GM21423 (cell line): Measurements from ENCODE around the gene SIX5.

Experiments used
- ATAC-seq: cut with Tn5 transposase; IDR thresholded peaks from one replicate; pipeline ENCODE4 v1.9.1; 2021; ENCODE audit warnings: mild to moderate bottlenecking, moderate library complexity; ENCODE audit not compliant: unreplicated experiment

The SIX5 gene

DNA sequence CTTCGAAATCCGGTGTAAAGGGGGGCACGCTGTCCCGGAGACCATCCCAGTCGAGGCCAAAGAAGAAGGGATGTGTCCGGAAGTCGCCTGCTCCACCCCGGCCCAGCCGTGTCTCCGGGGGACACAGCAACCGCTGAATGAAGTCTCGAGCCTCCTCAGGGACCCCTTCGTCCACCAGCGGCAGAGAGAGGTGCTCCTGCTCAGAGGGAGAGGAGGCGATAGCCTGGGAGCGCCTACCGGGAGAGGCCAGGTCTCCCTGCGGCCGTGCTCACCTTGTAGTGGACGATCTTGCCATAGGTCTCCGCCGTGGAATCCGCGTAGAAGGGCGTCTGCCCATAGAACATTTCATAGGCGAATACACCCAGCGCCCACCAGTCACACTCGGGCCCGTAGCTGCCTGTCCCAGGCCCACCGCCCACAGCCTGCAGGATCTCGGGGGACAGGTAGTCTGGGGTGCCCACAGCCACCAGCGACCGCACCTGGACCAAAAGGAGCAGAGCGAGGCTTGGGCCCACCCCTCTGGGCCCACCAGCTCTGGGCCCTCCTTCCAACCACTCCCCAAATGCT lies 8.4 kb upstream of the SIX5 start:
- ATAC-seq = no peak

DNA sequence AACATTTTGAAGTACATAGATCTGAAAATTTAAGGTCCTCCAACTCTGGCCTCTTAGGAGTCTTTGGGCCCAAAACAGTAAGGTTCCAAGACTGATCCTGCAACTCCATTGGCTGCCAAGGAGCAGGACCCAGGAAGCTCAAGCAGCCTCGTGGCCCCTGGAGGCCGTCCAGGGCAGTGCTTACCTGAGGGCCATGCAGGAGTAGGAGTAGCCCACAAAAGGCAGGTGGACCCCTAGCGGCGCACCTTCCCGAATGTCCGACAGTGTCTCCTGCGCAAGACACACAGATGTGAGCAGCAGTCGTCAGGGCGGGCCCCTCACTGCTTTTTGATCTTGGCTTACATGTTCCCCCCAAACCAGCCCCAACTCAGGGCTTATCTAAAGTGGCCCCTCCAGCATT lies 5.7 kb upstream of the SIX5 start:
- ATAC-seq = no peak

DNA sequence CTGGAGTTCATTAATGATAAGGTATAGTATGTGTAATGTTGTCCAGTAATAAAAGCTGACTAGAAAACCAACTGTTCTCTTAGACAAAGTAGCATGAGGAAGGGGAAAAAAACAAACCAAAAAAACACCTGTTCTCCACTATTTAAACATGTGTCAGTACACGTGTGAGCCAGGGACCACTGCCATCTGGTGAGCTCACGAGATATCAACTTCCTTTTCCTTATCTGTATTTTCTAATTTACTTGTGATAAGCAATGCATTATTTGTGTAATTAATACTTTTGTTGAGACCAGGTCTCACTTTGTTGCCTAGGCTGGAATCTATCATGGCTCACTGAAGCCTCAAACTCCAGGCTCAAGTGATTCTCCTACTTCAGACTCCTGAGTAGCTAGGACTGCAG lies 4.3 kb upstream of the SIX5 start:
- ATAC-seq = no peak

DNA sequence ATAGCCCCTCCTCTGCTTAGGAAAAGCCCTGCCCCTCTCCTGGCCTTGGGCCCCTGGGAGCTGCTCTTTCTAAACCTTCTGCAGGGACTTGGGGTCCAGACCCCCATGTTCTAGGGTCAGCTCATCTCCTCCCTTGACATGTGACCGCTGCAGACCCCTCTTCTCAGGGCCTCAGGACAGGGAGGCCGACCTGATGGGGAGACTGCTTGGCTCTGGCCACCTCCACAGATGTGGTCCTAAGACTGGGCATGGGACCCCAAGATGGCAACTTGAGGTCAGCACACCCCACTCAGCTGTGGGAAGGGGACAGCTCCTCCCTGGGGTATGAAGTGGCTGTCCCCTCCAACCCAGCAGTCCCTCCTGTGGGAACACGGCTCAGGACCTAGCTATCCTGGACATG lies 3.9 kb upstream of the SIX5 start:
- ATAC-seq = no peak

DNA sequence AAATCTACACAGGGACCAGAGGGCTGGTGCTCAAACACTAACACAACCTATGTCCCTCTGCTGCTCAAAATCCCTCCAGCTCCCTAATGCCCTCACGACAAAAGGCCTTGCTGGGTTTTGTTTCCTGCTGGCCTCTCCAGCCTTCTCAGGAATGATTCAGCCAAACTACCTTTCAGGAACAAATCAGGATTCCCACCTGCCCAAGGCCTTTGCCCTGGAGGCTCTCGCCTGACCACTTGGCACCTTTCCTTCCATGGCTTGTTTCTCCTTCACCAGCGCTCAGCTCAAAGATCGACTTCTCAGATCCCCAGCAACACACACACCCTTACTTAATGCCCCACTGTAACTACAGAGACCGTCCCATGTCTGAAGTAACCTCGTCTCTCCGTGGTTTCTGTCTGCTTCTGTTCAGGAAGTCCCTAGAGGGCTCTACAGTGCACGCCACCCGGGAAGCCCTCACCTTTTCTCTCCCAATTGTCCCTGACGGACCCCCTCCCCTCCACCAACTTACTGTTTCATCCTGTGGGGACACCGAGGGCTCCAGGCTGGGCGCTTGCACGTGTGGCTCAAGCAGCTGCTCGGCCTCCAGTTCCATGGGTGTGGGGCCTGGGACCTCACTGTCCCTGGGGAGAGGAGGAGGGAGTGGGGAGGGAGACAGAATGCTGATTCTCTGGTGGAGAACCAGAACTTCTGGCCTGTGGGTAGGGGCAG lies 3.2 kb upstream of the SIX5 start:
- ATAC-seq = no peak

DNA sequence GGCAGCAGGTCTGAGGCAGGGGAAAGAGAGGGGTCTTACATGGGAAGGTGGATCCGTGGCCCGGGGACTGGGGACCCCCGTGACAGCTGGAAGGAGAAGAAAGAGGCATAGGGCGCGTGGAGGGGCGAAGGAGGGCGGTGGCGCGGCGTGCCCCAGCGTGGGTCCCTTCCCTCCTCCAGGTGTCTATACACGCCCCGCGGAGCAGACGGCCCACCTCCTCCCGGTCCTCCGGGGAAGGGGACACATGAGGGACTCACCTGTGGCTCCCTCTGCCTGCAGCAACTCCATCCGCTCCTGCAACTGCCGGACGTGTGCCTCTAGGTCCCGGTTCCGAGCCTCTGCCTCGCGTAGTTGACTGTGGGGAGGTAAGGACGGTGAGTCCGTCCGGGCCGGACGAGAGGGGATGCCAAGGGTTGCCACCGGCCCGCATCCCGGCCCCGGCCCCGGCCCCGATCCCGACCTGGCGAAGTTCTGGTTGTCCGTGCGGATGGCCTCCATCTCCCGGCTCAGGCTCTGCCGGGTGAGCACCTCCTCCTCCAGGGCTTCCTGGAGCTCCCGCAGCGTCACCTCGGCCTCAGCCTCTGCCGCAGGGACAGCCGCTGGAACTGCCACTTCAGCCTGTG lies 2.4 kb upstream of the SIX5 start:
- ATAC-seq = no peak

DNA sequence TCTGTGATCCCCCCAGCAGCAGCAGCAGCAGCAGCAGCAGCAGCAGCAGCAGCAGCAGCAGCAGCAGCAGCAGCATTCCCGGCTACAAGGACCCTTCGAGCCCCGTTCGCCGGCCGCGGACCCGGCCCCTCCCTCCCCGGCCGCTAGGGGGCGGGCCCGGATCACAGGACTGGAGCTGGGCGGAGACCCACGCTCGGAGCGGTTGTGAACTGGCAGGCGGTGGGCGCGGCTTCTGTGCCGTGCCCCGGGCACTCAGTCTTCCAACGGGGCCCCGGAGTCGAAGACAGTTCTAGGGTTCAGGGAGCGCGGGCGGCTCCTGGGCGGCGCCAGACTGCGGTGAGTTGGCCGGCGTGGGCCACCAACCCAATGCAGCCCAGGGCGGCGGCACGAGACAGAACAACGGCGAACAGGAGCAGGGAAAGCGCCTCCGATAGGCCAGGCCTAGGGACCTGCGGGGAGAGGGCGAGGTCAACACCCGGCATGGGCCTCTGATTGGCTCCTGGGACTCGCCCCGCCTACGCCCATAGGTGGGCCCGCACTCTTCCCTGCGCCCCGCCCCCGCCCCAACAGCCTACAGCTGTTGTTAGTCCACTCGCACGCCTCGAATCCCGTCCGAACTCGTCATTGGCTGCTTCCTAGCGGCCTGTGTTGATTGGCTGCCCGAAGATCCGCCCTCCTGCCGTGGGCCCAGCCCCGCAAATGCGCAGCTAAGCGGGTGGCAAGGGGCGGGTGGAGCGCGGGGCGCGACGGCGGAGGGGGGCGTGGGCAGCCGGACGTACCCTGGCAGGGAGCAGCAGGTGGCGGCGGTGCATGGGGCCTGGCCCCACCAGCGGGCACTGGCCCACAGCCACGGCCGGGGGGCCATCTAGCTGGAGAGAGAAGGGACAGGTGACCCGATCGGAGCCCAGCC lies 1.4 kb upstream of the SIX5 start:
- ATAC-seq = peak; percentile 42

DNA sequence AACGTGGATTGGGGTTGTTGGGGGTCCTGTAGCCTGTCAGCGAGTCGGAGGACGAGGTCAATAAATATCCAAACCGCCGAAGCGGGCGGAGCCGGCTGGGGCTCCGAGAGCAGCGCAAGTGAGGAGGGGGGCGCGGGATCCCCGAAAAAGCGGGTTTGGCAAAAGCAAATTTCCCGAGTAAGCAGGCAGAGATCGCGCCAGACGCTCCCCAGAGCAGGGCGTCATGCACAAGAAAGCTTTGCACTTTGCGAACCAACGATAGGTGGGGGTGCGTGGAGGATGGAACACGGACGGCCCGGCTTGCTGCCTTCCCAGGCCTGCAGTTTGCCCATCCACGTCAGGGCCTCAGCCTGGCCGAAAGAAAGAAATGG lies 754 bp upstream of the SIX5 start:
- ATAC-seq = peak; percentile 11

DNA sequence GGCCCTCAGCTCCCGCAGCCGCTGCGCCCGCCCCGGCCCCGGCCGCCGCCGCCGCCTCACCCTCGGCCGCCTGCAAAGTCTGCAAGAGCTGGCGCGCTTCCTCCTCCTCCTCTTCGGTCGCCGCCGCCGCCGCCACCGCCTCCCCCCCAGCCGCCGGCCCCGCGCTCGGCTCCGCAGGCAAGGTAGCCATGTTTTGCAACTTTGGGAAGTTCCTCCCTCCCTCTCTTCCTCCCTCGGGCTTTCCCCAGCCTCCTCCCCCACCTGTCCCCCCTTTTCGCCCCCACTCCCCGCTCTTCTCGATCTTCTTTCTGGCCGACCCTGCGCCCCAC lies 433 bp downstream of the SIX5 start:
- ATAC-seq = no peak

DNA sequence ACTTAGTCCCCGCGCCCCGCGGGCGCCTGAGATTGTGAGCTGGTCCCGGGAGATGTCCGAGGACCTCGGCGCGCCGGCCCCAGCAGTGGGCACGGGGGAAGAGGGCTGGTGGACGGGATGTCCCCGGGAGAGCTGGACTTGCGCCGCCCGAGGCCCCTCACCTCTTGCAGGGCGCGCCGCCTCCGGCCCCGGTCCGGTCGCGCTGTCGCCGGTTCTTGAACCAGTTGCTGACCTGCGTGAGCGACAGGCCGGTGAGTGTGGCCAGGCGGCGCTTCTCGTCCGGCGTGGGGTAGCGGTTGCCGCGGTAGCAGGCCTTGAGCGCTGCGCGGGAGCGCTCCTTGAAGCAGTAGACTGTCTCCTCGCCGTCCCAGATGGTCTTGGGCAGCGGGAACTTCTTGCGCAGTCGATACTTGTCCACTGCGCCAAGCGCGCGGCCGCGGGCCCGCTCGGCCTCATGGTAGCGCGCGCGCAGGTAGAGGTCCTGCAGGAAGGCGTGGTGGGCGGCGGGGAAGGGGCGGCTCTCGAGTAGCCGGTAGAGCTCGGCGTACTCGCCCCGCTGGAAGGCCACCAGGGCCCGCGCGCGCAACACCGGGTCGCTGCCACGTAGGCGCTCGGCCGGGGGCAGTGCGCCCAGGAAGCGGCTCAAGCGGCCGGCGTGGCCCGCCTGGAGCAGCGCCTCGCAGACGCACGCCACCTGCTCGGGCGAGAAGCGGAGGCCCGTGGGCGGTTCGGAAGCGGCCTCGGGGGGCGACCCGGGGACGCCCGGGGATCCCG lies 984 bp downstream of the SIX5 start:
- ATAC-seq = no peak

DNA sequence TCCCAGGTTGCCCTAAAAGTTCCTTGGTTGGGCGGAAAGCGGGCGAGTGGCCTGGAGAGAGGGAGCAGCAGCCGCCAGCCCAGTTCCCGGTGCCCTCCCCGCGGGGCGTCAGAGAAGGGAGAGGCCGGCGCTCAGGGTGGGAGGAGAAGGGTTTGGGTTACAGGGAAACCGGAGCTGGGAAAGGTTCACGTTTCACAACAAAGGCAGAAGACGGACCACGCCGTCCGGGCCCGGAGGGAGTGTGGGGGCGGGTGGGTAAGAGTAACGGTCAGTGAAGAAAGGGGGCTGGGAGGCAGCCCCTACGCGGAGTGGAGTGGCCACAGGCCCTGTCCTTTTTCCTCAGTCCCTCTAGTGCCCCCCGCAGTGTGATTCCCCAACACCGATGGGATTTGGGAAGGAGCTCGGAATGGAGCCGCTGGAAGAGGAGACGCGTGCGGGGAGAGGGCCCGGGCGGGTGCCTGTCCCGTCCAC lies 1.6 kb downstream of the SIX5 start:
- ATAC-seq = no peak

DNA sequence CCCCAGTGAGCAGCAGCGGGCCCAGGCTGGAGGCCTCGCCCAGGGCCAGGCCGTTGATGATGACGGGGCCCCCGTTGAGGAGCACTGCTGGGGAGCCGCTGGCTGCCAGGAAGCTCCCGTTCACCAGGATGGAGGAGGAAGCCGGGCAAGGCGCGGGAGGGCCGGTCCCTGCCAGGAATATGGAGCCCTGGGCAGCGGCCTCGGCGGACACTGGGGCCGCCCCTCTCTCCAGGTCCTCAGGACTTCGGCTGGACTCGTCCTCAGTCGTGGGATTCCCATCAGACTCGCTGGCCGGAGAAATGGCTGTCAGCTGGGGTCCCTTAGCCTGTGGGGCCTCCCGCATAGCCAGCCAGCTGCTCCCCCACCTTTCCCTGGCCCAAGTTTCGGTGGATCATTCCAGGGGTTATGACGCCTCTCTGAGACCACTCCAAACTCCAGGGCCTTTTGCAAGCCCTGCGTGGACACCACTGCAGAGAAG lies 2.1 kb downstream of the SIX5 start:
- ATAC-seq = no peak

DNA sequence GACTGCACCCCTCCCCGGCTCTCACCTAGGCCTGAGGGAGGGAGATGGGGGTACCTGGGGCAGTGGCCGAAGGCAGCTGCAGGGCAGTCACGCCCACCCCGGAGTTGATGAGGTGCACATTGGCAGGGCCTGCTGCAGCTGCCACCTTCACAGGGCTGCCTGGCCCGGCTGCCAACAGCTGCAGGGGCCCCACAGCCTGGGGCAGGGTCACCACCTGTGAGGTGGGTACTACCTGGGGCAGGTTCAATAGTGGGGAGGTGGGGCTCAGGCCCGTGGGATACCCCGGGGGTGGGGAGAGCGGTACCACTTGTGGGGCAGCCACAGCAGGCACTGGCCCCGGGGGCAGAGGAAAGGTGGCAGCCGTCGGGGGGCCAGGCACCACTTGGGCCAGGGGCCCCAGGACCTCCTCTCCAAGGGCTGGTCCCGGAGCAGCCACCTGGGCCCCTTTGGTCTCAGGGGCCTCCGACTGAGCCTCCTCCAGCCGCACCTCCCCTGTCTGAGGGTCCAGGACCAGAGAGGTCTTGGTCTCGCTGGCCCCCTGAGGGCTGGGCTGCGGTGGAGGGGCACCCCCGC lies 2.7 kb downstream of the SIX5 start:
- no peak for ATAC-seq

DNA sequence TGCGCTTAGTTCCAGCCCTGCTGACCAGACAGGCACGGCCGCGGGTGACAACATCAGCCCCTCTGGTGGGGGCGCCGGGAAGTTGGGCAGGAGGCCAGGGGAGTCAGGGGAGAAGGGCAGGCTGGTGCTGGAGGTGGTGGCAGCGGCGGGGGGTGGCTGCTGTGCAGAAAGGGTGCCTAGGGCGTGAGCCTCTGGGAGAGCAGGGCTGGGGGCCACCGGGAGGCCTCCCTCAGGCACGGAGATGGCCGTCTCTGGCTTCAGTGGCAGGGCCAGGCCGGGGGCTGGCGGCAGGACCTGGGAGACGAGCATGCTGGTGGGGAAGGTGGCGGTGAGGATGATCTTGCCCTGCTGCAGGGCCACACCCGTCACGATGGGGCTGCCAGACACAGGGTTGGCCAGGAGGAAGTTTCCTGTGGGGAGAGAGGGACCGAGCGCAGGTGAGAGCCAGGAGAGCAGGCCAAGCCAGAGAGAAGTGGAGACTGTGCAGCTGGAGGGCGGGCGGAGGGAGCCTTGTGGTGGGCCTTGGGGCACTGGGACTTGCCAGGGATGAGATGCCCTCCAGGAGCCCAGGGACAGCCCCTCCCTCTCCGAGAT lies 3.3 kb downstream of the SIX5 start:
- no peak for ATAC-seq

DNA sequence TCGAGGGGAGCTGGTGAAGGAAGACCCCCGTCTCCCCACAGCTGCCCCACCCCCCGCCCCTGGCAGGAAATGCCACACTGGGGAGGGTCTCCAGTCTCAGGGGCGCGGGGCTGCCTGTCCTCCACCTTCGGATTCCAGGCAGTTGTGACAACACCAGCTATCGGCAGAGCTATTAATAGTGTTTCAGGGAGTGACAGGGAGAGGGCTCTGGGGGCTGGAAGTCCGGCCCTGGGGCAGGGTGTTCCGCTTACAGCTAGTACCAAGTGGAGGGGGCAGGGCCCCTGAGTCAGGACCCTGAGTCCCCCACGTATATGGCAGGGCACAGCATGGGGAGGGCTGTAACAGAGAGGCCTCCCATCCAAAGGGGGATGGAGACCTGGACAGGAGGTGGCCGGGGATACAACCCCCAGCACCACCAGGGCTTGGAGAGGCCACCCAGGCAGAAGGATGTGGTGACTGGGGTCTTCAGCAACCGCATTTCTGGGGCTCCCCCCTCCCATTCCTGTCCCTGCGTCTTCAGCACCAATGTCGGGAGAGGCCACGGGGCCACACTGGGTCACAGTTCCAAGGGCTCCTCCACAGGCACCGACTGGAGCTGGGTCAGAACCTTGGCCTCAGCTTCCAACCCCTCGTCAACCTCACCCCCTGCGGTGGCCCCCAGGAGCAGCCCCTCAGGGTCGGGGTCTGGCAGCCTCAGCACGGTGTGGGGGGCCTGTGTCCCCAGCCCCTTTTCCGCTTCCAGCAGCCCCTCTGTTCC lies 3.9 kb downstream of the SIX5 start:
- no peak for ATAC-seq

DNA sequence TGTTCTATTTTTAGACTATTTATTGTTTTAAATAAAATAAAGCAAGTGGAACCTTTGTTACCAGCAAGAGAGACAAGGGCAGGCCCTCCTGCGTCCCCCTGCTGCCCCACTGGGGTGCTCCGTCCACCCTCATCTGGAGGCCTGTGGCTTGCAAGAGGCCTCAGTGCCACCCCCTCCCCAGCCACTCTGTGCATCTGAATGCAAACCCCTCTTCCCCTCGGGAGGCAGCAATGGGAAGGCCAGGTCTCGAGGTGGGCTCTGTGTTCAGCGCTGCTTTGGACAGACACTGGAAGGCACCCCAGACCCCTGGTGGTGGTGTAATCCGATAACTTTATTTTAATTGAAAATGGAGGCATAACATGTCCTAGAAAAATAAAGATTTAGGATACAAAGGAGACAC lies 4.6 kb downstream of the SIX5 start:
- ATAC-seq = no peak

DNA sequence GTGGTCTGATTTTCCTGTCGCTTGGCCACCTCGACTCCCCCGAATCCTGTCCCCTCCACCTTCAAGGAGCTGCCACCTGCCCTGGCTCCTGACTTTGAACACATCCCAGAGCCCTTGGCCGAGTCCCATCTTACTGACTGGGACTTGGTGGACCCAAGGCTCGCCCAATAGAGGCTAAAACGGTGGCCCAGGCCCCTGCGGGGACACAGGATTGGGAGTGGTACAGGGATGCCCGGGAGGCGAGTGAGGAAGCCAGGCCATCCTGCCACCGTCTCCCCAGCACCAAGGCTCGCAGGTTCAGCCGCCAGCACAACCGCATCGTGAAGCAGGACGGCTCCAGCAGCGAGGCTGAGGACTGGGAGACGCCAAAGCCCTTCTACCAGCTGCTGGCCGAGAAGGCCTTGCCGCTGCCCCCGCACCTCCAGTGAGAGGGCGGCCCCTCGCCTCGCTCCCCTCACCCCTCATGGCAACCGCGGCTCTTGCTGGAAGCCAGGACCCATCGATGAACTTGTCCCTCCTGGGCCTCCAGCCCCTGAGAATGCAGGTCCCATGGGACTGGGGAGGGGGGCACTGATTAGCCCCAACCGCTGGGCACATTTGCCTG lies 5.3 kb downstream of the SIX5 start:
- ATAC-seq = no peak

DNA sequence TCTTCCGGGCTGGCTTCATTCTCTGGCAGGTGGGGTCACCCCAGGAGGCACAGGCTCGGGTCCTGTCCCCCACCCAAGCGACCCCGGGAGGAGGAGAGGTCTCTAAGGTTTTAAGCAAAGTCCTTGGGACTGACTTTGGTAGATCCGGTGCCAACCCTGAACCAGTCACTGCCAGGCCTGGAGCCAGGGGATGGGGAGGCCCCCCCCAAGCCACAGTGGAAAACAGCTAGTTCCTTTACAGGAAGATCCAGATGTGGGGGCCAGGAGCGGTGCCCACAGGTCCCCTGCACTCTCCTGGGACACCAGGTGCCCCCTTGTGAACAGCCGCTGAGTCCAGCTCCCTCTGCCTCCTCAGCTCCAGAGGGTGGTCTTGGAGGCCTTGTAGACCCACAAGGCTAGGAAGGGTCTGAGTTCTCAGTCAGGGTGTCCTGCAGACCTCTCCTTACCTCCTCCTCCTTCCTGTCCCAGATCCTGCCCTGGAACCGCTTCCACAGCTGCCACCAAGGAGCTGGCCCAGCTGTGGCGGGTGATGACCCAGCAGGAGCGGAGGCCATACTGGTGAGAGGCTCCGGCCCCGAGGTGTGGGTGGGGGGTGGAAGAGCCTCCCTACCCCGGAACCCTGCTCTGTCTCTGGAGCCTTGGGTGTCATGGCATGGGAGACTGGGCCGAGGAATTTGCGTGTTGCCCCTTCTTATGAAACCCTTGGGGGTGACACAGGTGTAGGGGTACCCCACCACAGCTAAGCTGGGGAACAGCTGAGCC lies 6.0 kb downstream of the SIX5 start:
- no peak for ATAC-seq
